Measurements from ENCODE around the gene ADAP1.

ADAP1 gene

GRCh38 chr7:849145-849544 is 105.3 kb downstream of the ADAP1 start:
- Histone ChIP-seq H3K27me3 (ENCODE audit: insufficient read depth, low read length) (no peaks in the 10 kb centered on the region), H3K9ac (ENCODE audit: low read length) (no peak overlapping the region), H3K27ac (ENCODE audit: low read depth, low read length, poor library complexity, severe bottlenecking) (no peak overlapping the region), H3K79me2 (ENCODE audit: insufficient read depth, low read length) (no peaks in the 10 kb centered on the region), H3K4me1 (ENCODE audit: insufficient read depth, low read length, severe bottlenecking) (no peaks in the 10 kb centered on the region), H3K4me3 (ENCODE audit: low read depth, low read length, poor library complexity, severe bottlenecking) (no peak overlapping the region), H3K4me2 (ENCODE audit: low read length) (no peak overlapping the region), H3K9me3 (ENCODE audit: low read length) (no peaks in the 10 kb centered on the region), H3K36me3 (ENCODE audit: insufficient read depth, low read length) (peaks cover 60% of the 10 kb centered on the region), H4K20me1 (ENCODE audit: insufficient read depth, low read length) (no peaks in the 10 kb centered on the region), H3F3A (ENCODE audit: insufficient read depth, low read length) (no peaks in the 10 kb centered on the region), H3K9me2 (ENCODE audit: low read depth, low read length) (no peaks in the 10 kb centered on the region), H2AFZ (ENCODE audit: low read length) (no peak overlapping the region)
- TF ChIP-seq EZH2 (IDR thresholded peaks at IDR 0.05; ENCODE audit: borderline replicate concordance, low read length) (no peak), CTCF (IDR thresholded peaks at IDR 0.05; ENCODE audit: low read length) (no peak)
